Measurements from ENCODE around the gene TGM3. TPM values are rescaled to one million over a fixed set of nuclear protein-coding genes. Genes with fewer than 3 reads are reported as not detected.

The TGM3 gene, protein sequence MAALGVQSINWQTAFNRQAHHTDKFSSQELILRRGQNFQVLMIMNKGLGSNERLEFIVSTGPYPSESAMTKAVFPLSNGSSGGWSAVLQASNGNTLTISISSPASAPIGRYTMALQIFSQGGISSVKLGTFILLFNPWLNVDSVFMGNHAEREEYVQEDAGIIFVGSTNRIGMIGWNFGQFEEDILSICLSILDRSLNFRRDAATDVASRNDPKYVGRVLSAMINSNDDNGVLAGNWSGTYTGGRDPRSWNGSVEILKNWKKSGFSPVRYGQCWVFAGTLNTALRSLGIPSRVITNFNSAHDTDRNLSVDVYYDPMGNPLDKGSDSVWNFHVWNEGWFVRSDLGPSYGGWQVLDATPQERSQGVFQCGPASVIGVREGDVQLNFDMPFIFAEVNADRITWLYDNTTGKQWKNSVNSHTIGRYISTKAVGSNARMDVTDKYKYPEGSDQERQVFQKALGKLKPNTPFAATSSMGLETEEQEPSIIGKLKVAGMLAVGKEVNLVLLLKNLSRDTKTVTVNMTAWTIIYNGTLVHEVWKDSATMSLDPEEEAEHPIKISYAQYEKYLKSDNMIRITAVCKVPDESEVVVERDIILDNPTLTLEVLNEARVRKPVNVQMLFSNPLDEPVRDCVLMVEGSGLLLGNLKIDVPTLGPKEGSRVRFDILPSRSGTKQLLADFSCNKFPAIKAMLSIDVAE
- total RNA-seq: not detected

DNA sequence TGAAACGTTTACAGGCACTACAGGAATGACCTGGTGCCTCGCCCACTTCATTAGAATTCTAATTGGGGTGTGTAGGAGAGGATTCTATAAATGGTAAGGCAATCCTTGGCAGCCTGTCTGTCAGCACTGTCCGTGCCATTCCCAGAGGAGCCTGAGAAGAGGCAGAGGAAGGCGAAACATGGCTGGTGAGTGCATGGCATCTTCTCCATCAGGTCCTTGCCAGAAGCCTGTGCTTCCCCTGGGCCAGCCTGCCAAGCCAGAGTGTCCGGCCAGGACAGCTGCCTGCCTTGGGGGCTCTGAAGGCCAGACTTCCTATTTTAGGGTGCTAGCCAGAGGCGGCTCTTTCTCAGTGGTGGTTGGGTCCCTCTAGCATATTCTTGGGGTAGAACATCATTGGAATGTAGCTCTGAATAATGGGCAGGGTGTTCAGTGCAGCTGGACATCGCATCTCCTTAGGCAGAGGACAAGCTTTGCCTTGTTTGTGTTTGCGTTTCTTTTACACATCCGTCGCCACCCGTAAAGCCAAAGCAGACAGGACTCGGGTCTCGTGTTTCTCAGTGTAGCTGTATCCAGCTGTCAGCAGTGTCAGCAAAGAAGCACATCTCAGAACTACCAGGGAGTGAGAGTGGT lies at the start of gene TGM3:
TSS of gene TGM3 (plus strand) at position 116 of the 630 bp plus-strand sequence. CDS start at position 179, 63 bp downstream.
- TF ChIP-seq, protein P1, sequence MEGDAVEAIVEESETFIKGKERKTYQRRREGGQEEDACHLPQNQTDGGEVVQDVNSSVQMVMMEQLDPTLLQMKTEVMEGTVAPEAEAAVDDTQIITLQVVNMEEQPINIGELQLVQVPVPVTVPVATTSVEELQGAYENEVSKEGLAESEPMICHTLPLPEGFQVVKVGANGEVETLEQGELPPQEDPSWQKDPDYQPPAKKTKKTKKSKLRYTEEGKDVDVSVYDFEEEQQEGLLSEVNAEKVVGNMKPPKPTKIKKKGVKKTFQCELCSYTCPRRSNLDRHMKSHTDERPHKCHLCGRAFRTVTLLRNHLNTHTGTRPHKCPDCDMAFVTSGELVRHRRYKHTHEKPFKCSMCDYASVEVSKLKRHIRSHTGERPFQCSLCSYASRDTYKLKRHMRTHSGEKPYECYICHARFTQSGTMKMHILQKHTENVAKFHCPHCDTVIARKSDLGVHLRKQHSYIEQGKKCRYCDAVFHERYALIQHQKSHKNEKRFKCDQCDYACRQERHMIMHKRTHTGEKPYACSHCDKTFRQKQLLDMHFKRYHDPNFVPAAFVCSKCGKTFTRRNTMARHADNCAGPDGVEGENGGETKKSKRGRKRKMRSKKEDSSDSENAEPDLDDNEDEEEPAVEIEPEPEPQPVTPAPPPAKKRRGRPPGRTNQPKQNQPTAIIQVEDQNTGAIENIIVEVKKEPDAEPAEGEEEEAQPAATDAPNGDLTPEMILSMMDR (IDR thresholded peaks at IDR 0.05): no peak
- ATAC-seq (ENCODE audit: low FRiP score) (no peak), DNase-seq (ENCODE audit: low spot score) (no peak)

DNA sequence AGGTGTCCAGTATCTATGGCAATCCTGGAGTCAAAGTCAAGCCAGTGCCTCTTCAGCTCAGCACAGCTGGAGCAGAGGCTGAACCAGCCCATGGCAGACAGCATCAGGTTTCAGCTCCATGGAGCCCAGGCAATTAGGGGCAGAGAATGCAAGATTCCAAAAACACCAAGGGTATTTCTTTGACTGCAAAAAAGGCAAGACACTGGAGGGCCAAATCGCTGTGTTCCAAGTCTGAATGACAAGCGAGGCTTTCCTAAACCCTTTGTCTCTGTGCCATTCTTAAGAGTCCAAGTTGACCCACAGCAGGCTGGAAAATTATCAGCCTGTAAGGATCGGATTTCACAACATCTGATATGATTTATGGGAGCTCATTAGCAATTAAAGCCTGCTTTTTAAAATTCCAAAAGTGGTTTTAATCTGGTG lies 49.7 kb upstream of the TGM3 start:
- DNase-seq (ENCODE audit: low spot score) (no peak), ATAC-seq (ENCODE audit: low FRiP score) (no peak)
- TF ChIP-seq, protein P1 (IDR thresholded peaks at IDR 0.05): no peak

DNA sequence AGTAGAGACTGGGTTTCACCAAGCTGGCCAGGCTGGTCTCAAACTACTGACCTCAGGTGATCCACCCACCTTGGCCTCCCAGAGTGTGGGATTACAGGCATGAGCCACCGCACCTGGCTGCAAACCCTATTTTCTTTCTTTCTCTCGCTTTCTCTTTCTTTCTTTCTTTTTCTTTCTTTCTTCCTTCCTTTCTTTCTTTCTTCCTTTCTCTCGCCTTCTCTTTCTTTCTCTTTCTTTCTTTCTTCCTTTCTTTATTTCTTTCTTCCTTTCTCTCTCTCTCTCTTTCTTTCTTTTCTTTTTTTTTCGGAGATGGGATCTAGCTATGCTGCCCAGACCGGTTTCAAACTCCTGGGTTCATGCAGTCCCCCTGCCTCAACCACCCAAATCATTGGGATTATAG lies 47.0 kb upstream of the TGM3 start:
- DNase-seq (ENCODE audit: low spot score): no peak

DNA sequence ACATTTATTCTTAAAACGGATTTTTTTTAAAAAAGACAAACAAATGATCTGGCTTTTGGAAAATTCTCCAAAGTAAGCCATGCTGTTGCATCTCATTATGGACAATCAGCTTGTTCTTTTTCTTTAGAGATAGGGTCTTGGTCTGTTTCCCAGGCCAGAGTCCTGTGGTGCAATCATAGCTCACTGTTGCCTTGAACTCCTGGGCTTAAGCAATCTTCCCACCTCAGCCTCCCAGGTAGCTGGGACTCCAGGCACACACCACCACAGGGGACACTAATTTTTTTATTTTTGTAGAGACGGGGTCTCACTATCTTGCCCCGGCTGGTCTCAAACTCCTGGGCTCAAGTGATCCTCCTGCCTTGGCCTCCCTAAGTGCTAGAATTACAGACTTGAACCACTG lies 45.9 kb upstream of the TGM3 start:
- ATAC-seq (ENCODE audit: low FRiP score) (no peak), DNase-seq (ENCODE audit: low spot score) (no peak)
- TF ChIP-seq, protein P1 (IDR thresholded peaks at IDR 0.05): no peak

More for the DNA sequence above, 47.0 kb upstream of the TGM3 start:
- no peak for ATAC-seq (ENCODE audit: low FRiP score)
- TF ChIP-seq, protein P1 (IDR thresholded peaks at IDR 0.05): no peak

DNA sequence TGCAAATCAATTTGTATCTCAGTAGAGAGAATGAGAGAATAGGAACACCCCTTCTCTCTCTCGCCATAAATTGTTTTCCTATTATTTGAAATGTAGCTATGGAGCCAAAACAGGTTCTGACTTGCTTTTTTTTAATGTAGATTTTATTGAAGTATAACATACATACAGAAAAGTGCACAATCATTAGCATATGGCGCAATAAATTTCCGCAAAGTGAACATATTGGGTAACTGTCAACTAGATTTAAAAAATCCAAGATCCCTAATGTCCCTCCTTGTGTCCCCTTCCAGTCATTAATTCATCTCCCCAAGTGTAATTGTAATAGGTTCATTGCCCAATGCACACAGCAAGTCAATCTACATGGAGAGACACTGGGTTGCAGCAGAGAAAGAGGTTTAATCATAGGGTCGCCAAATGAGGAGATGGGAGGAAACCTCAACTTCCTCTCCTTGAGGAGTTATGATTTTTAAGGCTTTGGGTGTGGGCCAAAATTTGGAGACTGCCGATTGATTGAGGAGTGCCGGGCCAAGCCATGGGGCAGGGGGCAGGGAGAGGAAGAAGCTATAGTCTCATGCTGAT lies 43.3 kb upstream of the TGM3 start:
- no peak for ATAC-seq (ENCODE audit: low FRiP score)
- TF ChIP-seq, protein P1 (IDR thresholded peaks at IDR 0.05): no peak
- DNase-seq (ENCODE audit: low spot score): no peak

DNA sequence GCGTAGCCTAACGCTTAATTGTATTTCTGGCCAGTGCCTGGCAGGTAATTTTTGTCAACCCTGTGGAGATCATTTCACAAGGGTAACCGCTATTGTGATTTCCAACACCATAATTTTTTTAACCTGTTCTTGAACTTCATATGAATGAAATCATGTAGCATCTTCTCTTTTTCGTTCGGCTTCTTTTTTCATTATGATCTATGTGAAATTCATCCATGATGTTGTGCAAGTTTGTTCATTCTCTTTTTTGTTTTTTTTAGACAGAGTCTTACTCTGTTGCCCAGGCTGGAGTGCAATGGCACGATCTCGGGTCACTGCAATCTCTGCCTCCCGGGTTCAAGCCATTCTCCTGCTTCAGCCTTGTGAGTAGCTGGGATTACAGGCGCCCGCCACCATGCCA lies 42.5 kb upstream of the TGM3 start:
- DNase-seq (ENCODE audit: low spot score) (no peak), ATAC-seq (ENCODE audit: low FRiP score) (no peak)
- TF ChIP-seq, protein P1 (IDR thresholded peaks at IDR 0.05): no peak
